Activated naive CD4-positive, alpha-beta T cell treated with anti-CD3 and anti-CD28 coated beads, Interleukin-2, amount 10 ng/mL, durations not matched to agents 7 days and 5 days (primary cell): Measurements from ENCODE around the gene SIK3.
"Not testable (repeated sequence)": the region's sequence is repeated elsewhere in the genome, so short reads cannot be mapped to it uniquely, and the experiment has no call there.

Experiments used
- CTCF ChIA-PET: fragments of 350-600 bp; sonication (Branson Sonifier 250); formaldehyde crosslinking; loops from one replicate; lab custom pipeline; 2021; ENCODE audit warnings: antibody characterized with exemption; lab: Charles Lee
- DNase-seq: peaks from one replicate; pipeline ENCODE4 v3.0.0-alpha.2; 2020
- H3K27ac Mint-ChIP-seq: one replicate; pipeline ENCODE4 v1.8.0; 2021; ENCODE audit warnings: mild to moderate bottlenecking, moderate library complexity, mixed read lengths
- H3K27me3 Mint-ChIP-seq: one replicate; pipeline ENCODE4 v1.8.0; 2021; ENCODE audit warnings: mild to moderate bottlenecking, mixed read lengths
- H3K36me3 Mint-ChIP-seq: one replicate; pipeline ENCODE4 v1.8.0; 2021; ENCODE audit warnings: mixed read lengths
- H3K4me1 Mint-ChIP-seq: one replicate; pipeline ENCODE4 v1.8.0; 2021; ENCODE audit warnings: mixed read lengths
- H3K4me3 Mint-ChIP-seq: one replicate; pipeline ENCODE4 v1.8.0; 2021; ENCODE audit warnings: mild to moderate bottlenecking, moderate library complexity, mixed read lengths
- H3K9me3 Mint-ChIP-seq: one replicate; pipeline ENCODE4 v1.8.0; 2021; ENCODE audit warnings: mixed read lengths

SIK3 gene

DNA sequence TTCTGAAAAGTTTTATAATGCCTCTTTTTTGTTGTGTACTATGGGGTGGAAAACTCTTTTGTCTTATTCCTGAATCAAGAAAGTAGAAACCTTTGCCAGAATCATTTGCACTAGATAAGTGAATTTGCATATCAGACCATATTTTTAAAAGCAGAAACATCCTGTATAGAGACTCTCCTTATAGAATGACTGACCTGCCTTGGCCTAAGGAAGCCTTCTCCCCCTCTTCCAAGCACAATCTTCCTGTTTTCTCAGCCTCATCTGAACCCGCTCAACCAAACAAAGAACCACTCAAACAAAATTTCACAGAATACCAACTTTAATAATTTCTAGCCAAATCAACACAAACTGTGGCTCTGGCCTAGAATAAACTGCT is 60.3 kb downstream of the SIK3 start:
- Mint-ChIP-seq H3K36me3 (peaks cover 2% of the 10 kb centered on the region), H3K27ac (peak overlapping the region; percentile 79), H3K27me3 (no peaks in the 10 kb centered on the region), H3K4me3 (no peak overlapping the region), H3K9me3 (no peaks in the 10 kb centered on the region), H3K4me1 (peaks cover 21% of the 10 kb centered on the region)
- CTCF ChIA-PET = no interaction called here
- no peak for DNase-seq

DNA sequence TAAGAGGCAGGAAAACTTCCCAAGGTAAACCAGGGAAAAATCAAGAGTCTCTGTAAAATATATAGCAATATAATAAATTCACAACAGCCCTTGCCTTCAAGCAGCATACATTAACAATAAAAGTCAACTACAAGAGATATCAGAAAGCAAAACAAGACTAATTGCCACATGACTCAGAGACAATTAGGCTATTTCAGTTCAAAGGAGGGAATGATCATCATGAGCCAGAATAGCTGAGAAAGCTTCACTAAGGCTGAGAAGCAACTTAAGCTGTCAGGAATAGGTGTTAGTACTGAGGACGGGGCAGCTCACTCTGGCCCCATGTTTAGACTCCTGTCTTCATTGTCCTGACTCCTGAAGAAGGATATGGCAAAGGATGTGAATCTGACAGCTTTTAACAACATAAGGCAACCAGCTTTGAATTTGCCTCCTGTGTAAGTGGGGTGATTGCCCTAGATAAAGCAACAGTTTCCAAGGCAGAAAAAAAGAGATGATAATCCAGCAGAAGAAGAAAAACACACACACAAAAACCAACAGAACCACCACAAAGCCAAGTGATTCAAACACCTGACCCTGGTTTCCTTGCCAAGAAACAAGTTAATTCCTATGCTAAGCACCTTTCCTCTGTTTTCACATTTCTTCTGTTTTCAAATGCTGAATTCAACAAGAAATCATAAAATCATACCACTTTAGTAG is 60.8 kb downstream of the SIK3 start:
- CTCF ChIA-PET = no interaction called here
- Mint-ChIP-seq H3K4me1 (peaks cover 21% of the 10 kb centered on the region), H3K27ac (peak overlapping the region; percentile 79), H3K9me3 (no peaks in the 10 kb centered on the region), H3K4me3 (no peak overlapping the region), H3K27me3 (no peaks in the 10 kb centered on the region), H3K36me3 (peaks cover 3% of the 10 kb centered on the region)
- no peak for DNase-seq

DNA sequence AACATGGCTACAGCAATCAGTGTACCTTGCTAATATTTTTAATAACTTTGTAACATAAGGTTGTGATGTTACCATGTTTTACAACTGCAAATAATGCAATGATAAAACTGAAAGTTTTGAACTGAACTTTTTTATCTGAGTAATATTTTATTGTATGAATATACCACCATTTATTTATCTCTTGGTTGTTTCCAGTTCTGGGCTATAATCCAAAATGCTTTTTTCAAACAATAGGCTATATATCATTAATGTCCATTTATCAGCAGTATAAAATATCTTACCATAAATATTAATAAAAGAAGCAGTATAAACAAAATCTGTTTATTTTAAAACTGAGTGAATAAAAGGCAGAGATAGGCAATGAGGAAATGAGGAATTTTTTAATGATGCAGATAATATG is 63.3 kb downstream of the SIK3 start:
- no peak overlapping the region for H3K4me3 Mint-ChIP-seq
- DNase-seq = no peak
- CTCF ChIA-PET = no interaction called here
- no peaks in the 10 kb centered on the region for H3K9me3 Mint-ChIP-seq
- peaks cover 5% of the 10 kb centered on the region for H3K36me3 Mint-ChIP-seq
- no peak overlapping the region for H3K27ac Mint-ChIP-seq
- no peaks in the 10 kb centered on the region for H3K27me3 Mint-ChIP-seq
- peaks cover 20% of the 10 kb centered on the region for H3K4me1 Mint-ChIP-seq

DNA sequence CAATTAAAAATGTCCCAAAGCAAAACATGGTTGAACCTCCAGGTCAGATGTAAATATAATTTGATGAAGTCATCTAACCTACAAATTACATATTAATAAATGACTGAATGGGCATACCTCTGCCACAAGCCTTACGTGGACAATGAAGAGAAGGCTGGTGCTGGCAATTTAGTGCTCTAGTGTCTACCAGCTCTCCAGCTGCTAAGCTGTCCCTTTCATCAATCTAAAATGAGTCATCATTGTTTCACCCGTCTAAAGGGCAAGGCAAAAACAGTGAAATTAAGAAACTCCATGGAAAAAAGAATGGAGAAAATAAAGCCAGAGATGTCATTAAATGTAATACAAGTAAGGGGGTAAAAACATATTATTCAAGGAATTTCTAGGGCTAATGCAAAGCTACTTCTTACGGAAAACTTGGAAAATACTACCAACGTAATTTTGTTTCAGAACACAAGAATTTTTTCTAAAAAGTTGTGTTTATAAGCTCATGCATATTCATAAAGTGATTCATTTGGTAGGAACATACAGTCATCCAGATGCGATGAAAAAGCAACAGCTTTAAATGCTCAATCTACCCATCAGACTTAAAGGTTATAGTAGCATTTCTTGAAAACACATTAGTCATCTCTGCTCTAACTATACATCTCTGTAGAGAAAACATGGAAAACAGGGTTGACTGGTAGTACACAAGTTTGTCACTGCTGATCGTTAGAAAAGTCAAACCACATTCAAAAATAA is 71.5 kb downstream of the SIK3 start:
- H3K4me1 Mint-ChIP-seq = peaks cover 42% of the 10 kb centered on the region
- H3K27ac Mint-ChIP-seq = no peak overlapping the region
- H3K27me3 Mint-ChIP-seq = no peaks in the 10 kb centered on the region
- H3K36me3 Mint-ChIP-seq = peaks cover 10% of the 10 kb centered on the region
- no peaks in the 10 kb centered on the region for H3K9me3 Mint-ChIP-seq
- CTCF ChIA-PET = interaction anchor here (1.4 kb wide), 1 partner anchor 70 kb away, joined by 5 read pairs; no protein-coding TSS in a partner anchor
- H3K4me3 Mint-ChIP-seq = no peak overlapping the region
- no peak for DNase-seq

DNA sequence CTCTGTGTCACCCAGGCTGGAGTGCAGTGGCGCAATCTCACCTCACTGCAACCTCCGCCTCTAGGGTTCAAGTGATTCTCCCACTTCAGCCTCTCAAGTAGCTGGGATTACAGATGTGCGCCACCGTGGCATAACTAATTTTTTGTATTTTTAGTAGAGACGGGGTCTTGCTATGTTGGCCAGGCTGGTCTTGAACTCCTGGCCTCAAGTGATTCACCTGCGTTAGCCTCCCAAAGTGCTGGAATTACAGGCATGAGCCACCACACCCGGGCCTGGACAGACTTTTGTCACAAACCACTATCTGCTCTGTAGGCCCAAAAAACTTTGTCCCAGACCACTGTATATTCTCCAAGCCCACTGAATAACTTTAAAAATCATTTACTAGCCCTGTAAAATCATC is 74.5 kb downstream of the SIK3 start:
- not testable (repeated sequence) for H3K4me3 Mint-ChIP-seq, H3K9me3 Mint-ChIP-seq, H3K27ac Mint-ChIP-seq, DNase-seq, H3K27me3 Mint-ChIP-seq
- CTCF ChIA-PET = interaction anchor here (1.2 kb wide), 1 partner anchor 144 kb away, joined by 3 read pairs; no protein-coding TSS in a partner anchor
- H3K36me3 Mint-ChIP-seq = peaks cover 10% of the 10 kb centered on the region
- peaks cover 64% of the 10 kb centered on the region for H3K4me1 Mint-ChIP-seq

DNA sequence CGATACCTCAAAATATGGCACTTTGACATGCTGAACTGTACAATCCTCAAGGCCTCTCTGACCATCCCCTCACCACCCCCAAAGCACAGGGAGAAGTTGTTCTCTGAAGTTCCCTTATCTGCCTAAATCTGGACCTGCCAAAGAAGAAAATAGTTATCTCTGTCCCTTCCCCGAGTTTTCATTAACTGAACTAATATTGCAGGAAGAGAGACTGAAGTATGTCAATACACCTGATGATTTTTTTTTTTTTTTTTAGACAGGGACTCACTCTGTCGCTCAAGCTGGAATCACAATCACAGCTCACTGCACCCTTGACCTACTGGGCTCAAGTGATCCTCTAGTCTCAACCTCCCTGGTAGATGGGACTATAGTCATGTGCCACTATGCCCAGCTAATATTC is 75.0 kb downstream of the SIK3 start:
- H3K4me1 Mint-ChIP-seq = peaks cover 67% of the 10 kb centered on the region
- H3K36me3 Mint-ChIP-seq = peaks cover 7% of the 10 kb centered on the region
- no peak for DNase-seq
- H3K27me3 Mint-ChIP-seq = no peaks in the 10 kb centered on the region
- H3K4me3 Mint-ChIP-seq = no peak overlapping the region
- no peaks in the 10 kb centered on the region for H3K9me3 Mint-ChIP-seq
- no peak overlapping the region for H3K27ac Mint-ChIP-seq
- CTCF ChIA-PET = interaction anchor here (1.2 kb wide), 1 partner anchor 143 kb away, joined by 3 read pairs; no protein-coding TSS in a partner anchor

DNA sequence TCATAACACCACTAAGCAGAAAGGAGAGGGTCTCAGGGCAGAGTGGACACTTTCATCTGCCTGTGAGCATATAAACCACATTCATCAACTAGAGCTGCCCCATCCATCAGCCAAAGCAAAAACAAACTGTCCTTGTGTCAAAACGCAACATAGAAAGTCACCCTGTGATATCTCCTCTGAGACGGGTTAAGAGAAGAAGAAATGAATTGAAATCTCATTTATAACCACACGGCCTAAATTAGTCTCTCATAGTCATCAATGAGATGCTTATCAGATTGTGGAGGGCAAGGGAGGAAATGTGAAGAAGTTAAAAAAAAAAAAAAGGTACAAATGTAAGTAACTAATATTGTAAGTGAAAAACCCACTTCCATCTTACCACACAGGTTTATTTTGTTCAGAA is 75.7 kb downstream of the SIK3 start:
- no peak for DNase-seq
- Mint-ChIP-seq H3K36me3 (peaks cover 7% of the 10 kb centered on the region), H3K4me1 (peaks cover 71% of the 10 kb centered on the region), H3K4me3 (no peak overlapping the region), H3K9me3 (no peaks in the 10 kb centered on the region), H3K27ac (peak overlapping the region; percentile 17), H3K27me3 (no peaks in the 10 kb centered on the region)
- CTCF ChIA-PET = no interaction called here

DNA sequence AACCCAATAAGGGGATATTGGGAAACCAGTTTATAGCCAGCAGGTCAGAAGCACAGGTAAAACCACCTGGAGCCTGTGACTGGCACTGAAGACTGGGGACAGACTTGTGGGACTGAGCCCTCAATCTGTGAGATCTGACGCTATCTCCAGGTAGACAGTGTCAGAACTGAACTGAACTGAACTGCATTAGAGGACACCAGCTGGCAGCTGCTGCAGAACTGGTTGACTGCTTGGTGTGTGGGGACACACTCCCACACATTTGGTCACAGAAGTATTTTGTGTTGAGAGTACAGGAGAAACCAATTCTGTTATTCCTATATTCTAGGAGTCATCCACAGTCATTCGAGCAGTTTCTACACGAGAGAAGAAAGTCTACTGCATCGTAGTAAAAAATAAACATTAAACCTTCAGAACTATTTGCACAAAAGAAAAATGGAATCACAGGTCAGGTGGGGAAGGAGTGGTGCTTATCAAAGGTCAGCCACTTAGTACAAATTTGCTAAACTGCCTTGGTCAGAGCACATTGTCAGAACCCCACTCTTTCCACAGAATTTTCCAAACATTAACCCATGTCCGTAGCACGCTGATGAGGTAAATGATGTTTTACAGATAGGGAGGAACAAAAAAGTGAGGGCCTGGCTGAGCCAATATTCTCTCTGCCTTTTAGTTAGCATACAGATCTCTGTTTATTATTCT is 77.2 kb downstream of the SIK3 start:
- Mint-ChIP-seq H3K9me3 (peaks cover 2% of the 10 kb centered on the region), H3K27ac (no peak overlapping the region), H3K4me3 (no peak overlapping the region), H3K4me1 (peaks cover 66% of the 10 kb centered on the region), H3K36me3 (peaks cover 9% of the 10 kb centered on the region), H3K27me3 (no peaks in the 10 kb centered on the region)
- DNase-seq = no peak
- CTCF ChIA-PET = no interaction called here

DNA sequence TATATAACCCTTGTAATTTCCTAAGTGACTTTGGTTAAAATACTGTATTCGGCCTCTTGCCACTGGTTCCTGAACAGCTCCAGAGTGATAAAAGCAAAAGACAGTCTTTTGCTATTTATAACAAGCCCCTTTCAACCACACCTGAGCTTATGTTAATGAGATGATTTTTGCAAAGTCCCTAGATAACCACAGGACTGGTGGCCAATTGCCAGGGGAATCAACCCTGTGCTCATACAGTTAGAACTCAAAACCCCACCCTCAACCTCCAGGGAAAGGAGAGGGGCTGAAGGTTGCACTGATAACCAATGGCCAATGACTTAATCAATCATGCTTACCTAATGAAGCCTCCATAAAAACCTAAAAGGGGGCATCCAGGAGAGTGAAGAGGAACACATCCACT is 77.9 kb downstream of the SIK3 start:
- Mint-ChIP-seq H3K4me3 (no peak overlapping the region), H3K27ac (no peak overlapping the region)

DNA sequence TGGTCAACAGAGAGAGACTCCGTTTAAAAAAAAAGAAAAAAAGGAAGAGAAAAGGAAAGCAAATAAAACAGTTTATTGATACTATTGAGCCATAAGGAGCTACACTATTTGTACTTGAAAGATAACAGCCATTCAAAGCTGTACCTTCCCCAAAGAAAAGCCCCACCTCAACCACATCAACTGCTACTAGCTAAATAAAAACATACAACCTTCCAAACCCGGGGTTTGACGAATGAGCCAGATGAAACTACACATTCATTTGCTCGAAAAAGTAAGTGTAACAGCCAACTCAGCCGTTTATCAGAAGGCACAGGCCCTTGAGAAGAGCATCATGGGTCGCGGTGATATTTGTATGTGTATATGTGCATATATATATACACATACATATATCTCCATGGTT is 78.4 kb downstream of the SIK3 start:
- CTCF ChIA-PET = interaction anchor here (0.7 to 1.3 kb wide), 3 partner anchors 26 to 77 kb away, joined by 3 to 4 read pairs (median 3); no protein-coding TSS in a partner anchor
- H3K4me1 Mint-ChIP-seq = peaks cover 56% of the 10 kb centered on the region
- H3K27me3 Mint-ChIP-seq = no peaks in the 10 kb centered on the region
- no peak for DNase-seq
- peaks cover 9% of the 10 kb centered on the region for H3K36me3 Mint-ChIP-seq
- peaks cover 2% of the 10 kb centered on the region for H3K9me3 Mint-ChIP-seq
- no peak overlapping the region for H3K4me3 Mint-ChIP-seq
- H3K27ac Mint-ChIP-seq = no peak overlapping the region

More for the DNA sequence above, 77.9 kb downstream of the SIK3 start:
- Mint-ChIP-seq H3K27me3 (no peaks in the 10 kb centered on the region), H3K36me3 (peaks cover 9% of the 10 kb centered on the region), H3K9me3 (peaks cover 2% of the 10 kb centered on the region), H3K4me1 (peaks cover 60% of the 10 kb centered on the region)
- DNase-seq = no peak
- CTCF ChIA-PET = interaction anchor here (1.0 to 1.3 kb wide), 2 partner anchors 43 to 76 kb away, joined by 3 read pairs; no protein-coding TSS in a partner anchor

DNA sequence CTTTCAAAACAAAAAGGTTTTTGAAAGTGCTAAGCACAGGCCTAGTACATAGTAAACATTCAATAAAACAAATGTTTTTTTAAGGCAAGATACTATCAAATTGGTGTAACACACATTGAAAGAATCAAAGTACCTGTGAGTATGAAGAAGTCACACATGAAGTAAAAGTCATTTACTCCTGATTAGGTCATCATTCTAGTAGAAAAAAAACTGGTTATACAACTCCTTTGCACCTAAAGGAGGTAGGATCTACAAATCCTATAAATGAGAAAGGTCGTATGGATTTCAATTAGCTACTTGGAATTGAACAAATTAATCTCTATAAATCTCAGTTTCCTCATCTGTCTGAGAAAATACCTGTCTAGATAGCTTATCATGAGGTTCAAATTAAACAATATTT is 80.8 kb downstream of the SIK3 start:
- H3K4me3 Mint-ChIP-seq = no peak overlapping the region
- H3K36me3 Mint-ChIP-seq = peaks cover 9% of the 10 kb centered on the region
- CTCF ChIA-PET = interaction anchor here (1.5 kb wide), 1 partner anchor 80 kb away, joined by 4 read pairs; no protein-coding TSS in a partner anchor
- DNase-seq = no peak
- H3K9me3 Mint-ChIP-seq = peaks cover 2% of the 10 kb centered on the region
- H3K27me3 Mint-ChIP-seq = no peaks in the 10 kb centered on the region
- H3K4me1 Mint-ChIP-seq = peaks cover 38% of the 10 kb centered on the region
- H3K27ac Mint-ChIP-seq = no peak overlapping the region

DNA sequence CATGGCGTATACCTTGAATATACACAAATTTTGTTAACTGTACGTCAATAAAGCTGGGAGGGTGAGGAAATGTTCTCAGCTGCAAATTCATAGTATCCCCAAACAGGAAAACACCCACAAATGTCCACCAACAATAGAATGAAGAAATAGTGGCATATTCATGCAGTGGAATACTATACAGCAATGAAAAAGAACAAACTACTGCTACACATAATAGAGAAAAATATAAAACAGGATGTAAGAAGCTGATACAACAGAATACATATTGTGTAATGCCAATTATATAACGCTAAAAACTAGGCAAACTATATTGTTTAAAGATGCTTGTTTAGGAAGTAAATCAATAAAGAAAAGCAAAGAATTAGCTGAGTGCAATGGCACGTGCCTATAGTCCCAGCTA is 81.5 kb downstream of the SIK3 start:
- Mint-ChIP-seq H3K4me1 (peaks cover 39% of the 10 kb centered on the region), H3K9me3 (peaks cover 2% of the 10 kb centered on the region), H3K27ac (no peak overlapping the region), H3K4me3 (no peak overlapping the region), H3K36me3 (peaks cover 9% of the 10 kb centered on the region), H3K27me3 (no peaks in the 10 kb centered on the region)
- CTCF ChIA-PET = no interaction called here
- no peak for DNase-seq

DNA sequence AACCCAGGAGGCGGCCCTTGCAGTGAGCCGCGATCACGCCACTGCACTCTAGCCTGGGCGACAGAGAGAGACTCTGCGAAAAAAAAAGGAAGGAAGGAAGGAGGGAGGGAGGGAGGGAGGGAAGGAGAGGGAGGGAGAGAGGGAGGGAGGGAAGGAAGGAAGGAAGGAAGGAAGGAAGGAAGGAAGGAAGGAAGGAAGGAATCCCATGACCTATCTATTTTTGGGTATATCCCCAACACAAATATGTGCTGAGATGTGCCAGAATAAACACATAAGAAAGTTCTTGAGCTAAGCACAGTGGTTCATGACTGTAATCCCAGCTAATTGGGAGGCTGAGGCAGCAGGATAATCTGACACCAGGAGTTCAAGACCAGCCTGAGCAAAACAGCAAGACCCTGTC is 82.0 kb downstream of the SIK3 start:
- Mint-ChIP-seq H3K9me3 (peaks cover 2% of the 10 kb centered on the region), H3K4me3 (no peak overlapping the region), H3K36me3 (peaks cover 9% of the 10 kb centered on the region), H3K27ac (no peak overlapping the region), H3K4me1 (peaks cover 35% of the 10 kb centered on the region), H3K27me3 (no peaks in the 10 kb centered on the region)
- no peak for DNase-seq
- CTCF ChIA-PET = no interaction called here

DNA sequence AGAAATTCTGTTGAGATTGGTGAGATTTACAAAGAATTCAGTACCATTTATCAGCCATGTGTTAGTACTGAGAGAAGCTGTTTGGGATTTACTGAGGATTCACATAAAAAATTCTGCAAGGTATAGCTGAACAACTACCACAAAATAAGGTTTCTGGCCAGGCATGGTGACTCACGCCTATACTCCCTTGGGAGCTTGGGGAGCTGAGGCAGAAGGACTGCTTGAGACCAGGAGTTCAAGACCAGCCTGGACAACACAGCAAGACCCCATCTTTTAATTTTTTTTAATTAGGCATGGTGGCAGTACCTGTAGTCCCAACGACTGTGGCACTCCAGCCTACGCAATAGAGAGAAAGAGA is 86.7 kb downstream of the SIK3 start:
- H3K4me1 Mint-ChIP-seq = peaks cover 5% of the 10 kb centered on the region
- H3K27ac Mint-ChIP-seq = no peak overlapping the region
- no peaks in the 10 kb centered on the region for H3K9me3 Mint-ChIP-seq
- no peak overlapping the region for H3K4me3 Mint-ChIP-seq
- no peak for DNase-seq
- CTCF ChIA-PET = interaction anchor here (1.8 kb wide), 1 partner anchor 9 kb away, joined by 4 read pairs; no protein-coding TSS in a partner anchor
- H3K27me3 Mint-ChIP-seq = no peaks in the 10 kb centered on the region
- peaks cover under 1% of the 10 kb centered on the region for H3K36me3 Mint-ChIP-seq
